Tibial nerve (tissue), 4 donors: ENCODE measurements around the gene IP6K1.

ENCODE experiments used
- CTCF ChIP-seq, 5 experiments: fragments of 200-600 bp in 3 of 5; fragments of 450-650 bp in 2 of 5; sonication (generic) in 3 of 5; IDR thresholded peaks; one replicate each; pipeline ENCODE4 v1.5.1; 2016 to 2019; ENCODE audit warnings: antibody characterized with exemption in 5 of 5, mild to moderate bottlenecking in 3 of 5, moderate library complexity in 2 of 5
- EP300 ChIP-seq, 2 donors: sonication (generic); formaldehyde crosslinking; IDR thresholded peaks; one replicate each; pipeline ENCODE4 v1.6.1; 2017; ENCODE audit warnings: antibody characterized with exemption in 2 of 2, mild to moderate bottlenecking in 1 of 2
- POLR2A ChIP-seq, 2 donors: fragments of 450-650 bp; IDR thresholded peaks; one replicate each; pipeline ENCODE4 v1.6.1; 2017; ENCODE audit warnings: antibody characterized with exemption in 2 of 2, mild to moderate bottlenecking in 2 of 2, moderate library complexity in 2 of 2

GRCh38 chr3:49705390-49705960 lies 80.9 kb downstream of the IP6K1 start:
- no peak for TF ChIP-seq CTCF (IDR thresholded peaks at IDR 0.05)
- no peak for TF ChIP-seq POLR2A (IDR thresholded peaks at IDR 0.05)
- TF ChIP-seq EP300 (IDR thresholded peaks at IDR 0.05) = no peak
